Large intestine (tissue), 3 donors: ENCODE data around the gene LAMTOR1. TPM values are rescaled to one million over a fixed set of nuclear protein-coding genes. Genes with fewer than 3 reads are reported as not detected.

ENCODE experiments used
- DNase-seq, 2 donors: peaks; one replicate each; pipeline versions ENCODE4 v3.0.0 to v3.0.0-alpha.2; 2013
- H3K27ac ChIP-seq: one replicate; pipeline ENCODE4 v1.5.1; 2013; ENCODE audit warnings: low read length
- H3K27me3 ChIP-seq: 2 replicates; pipeline ENCODE4 v1.6.1; 2013; ENCODE audit warnings: low read length; ENCODE audit not compliant: control insufficient read depth, insufficient read depth
- H3K36me3 ChIP-seq: 2 replicates; pipeline ENCODE4 v1.6.1; 2013; ENCODE audit warnings: low read length; ENCODE audit not compliant: control insufficient read depth, insufficient read depth
- H3K4me1 ChIP-seq: one replicate; pipeline ENCODE4 v1.6.1; 2013; ENCODE audit warnings: low read length; ENCODE audit not compliant: control insufficient read depth, insufficient read depth
- H3K4me3 ChIP-seq: one replicate; pipeline ENCODE4 v1.5.1; 2013; ENCODE audit warnings: low read length
- H3K9me3 ChIP-seq: one replicate; pipeline ENCODE4 v1.6.1; 2013; ENCODE audit warnings: mild to moderate bottlenecking, low read depth, low read length, moderate library complexity; ENCODE audit not compliant: control insufficient read depth
- WGBS: methylation state at CpG from one replicate; pipeline ENCODE4 v1.1.5; 2013; ENCODE audit warnings: low lambda C conversion rate; ENCODE audit not compliant: insufficient coverage; 5-methylcytosine and 5-hydroxymethylcytosine counted together
- polyA plus RNA-seq: library from polyadenylated mRNA; unstranded; fragments of 120-200 nt; gene quantifications from one replicate; pipeline ENCODE4 v1.2.1, GENCODE V29; 2013

LAMTOR1 gene
- polyA plus RNA-seq, 1 donor = 114 TPM

DNA sequence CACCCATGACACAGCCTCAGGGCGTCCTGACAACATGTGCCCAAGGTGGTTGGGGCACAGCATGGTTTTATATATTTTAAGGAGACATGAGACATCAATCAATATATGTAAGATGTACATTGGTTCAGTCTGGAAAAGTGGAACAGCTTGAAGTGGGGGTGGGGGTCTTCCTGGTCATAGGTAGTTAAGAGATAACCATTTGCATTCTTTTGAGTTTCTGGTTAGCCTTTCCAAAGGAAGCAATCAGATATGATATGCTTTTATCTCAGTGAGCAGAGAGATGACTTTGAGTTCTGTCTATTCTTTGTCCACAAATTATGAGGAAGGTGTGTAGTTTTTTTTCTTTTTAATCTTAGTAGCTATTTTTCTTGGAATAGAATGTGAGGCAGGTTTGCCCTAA, 19.5 kb upstream of the LAMTOR1 start:
- peaks cover 3% of the 10 kb centered on the region for H3K9me3 ChIP-seq
- WGBS = no CpG with 5 or more reads among the region's 1 CpG
- H3K4me1 ChIP-seq = no peaks in the 10 kb centered on the region
- H3K36me3 ChIP-seq = no peaks in the 10 kb centered on the region
- DNase-seq = no peak
- no peak overlapping the region for H3K4me3 ChIP-seq
- H3K27me3 ChIP-seq = no peaks in the 10 kb centered on the region
- no peak overlapping the region for H3K27ac ChIP-seq

GRCh38 chr11:72120930-72121329, 17.8 kb upstream of the LAMTOR1 start:
- Histone ChIP-seq H3K36me3 (no peaks in the 10 kb centered on the region), H3K4me3 (no peak overlapping the region), H3K27ac (no peak overlapping the region), H3K27me3 (no peaks in the 10 kb centered on the region), H3K4me1 (no peaks in the 10 kb centered on the region), H3K9me3 (peaks cover 3% of the 10 kb centered on the region)
- DNase-seq = no peak
- WGBS = no CpG with 5 or more reads among the region's 2 CpGs

- H3K27me3 ChIP-seq = no peaks in the 10 kb centered on the region
- no peaks in the 10 kb centered on the region for H3K4me1 ChIP-seq
- no peaks in the 10 kb centered on the region for H3K36me3 ChIP-seq
- no peak overlapping the region for H3K27ac ChIP-seq
- WGBS = 92% methylated on average over 2 of the region's 6 CpGs
- peaks cover 3% of the 10 kb centered on the region for H3K9me3 ChIP-seq
- no peak overlapping the region for H3K4me3 ChIP-seq
- no peak for DNase-seq
Measured at GRCh38 chr11:72119198-72119597, 16.1 kb upstream of the LAMTOR1 start.

- H3K4me1 ChIP-seq = peaks cover 10% of the 10 kb centered on the region
- H3K9me3 ChIP-seq = no peaks in the 10 kb centered on the region
- H3K27me3 ChIP-seq = no peaks in the 10 kb centered on the region
- H3K36me3 ChIP-seq = no peaks in the 10 kb centered on the region
- WGBS = 86% methylated on average over 1 of the region's 6 CpGs
- DNase-seq = no peak
- no peak overlapping the region for H3K27ac ChIP-seq
- H3K4me3 ChIP-seq = no peak overlapping the region
Measured at GRCh38 chr11:72116019-72116755, 13.1 kb upstream of the LAMTOR1 start.

- WGBS = no CpG with 5 or more reads among the region's 1 CpG
- peaks cover 10% of the 10 kb centered on the region for H3K4me1 ChIP-seq
Measured at GRCh38 chr11:72114570-72114969, 11.5 kb upstream of the LAMTOR1 start.

DNA sequence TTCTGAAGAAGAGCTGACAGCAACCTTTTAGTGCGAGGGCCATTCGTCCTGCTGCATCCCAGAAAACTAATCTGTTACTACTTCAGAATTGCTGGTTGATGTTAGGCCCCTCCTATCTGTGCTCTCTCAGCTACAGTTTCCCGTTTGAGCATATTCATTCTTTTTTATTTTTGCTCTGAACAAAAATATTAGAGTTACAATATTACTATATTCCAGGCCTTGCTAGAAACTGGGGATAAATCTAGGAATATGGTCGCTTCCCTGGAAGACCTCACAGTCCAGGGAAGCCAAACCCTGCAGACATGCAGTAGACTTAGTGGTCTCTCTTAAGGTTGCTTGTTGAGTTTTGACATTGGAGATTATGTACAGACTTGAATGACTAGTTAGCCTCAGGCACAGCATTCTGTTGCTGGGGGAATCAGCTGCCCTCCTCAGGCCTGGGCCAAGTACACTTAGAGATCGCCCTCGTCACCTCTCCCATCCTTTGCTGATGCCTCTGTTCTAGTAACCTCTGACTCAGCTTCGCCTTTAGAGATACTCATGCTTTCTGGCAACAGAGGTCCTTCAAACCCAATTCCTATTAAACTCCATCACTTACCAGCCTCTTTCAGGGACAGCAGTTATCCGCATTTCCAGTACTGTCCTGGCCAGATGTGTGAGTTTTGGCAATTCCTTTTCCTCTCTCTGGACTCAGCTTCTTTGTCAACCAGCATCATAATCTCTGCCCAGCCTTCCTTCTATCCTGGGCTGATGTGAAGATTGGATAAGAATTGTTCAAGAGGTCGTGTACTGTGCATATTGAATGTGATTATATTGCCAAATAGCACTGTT, 10.1 kb upstream of the LAMTOR1 start:
- H3K4me3 ChIP-seq = peak overlapping the region; percentile 57
- no CpG with 5 or more reads among the region's 9 CpGs for WGBS

More at GRCh38 chr11:72114570-72114969, 11.5 kb upstream of the LAMTOR1 start:
- H3K27ac ChIP-seq = no peak overlapping the region
- H3K27me3 ChIP-seq = no peaks in the 10 kb centered on the region
- H3K9me3 ChIP-seq = no peaks in the 10 kb centered on the region
- H3K4me3 ChIP-seq = no peak overlapping the region
- DNase-seq = no peak
- H3K36me3 ChIP-seq = peaks cover 9% of the 10 kb centered on the region

GRCh38 chr11:72112143-72112977, 9.3 kb upstream of the LAMTOR1 start, which contains the start of gene ANAPC15:
Gene ANAPC15, minus strand, starts transcription at chr11:72112695. Its CDS starts 1,419 bp downstream, at chr11:72111276.
- Histone ChIP-seq H3K36me3 (peaks cover 18% of the 10 kb centered on the region), H3K9me3 (no peaks in the 10 kb centered on the region)

More for the DNA sequence above, 10.1 kb upstream of the LAMTOR1 start:
- peak in 1 of 2 donors; percentile 17 for DNase-seq
- Histone ChIP-seq H3K9me3 (no peaks in the 10 kb centered on the region), H3K36me3 (peaks cover 18% of the 10 kb centered on the region), H3K4me1 (peaks cover 10% of the 10 kb centered on the region), H3K27me3 (no peaks in the 10 kb centered on the region), H3K27ac (peak overlapping the region; percentile 98)

GRCh38 chr11:72111300-72112142, 8.4 kb upstream of the LAMTOR1 start:
- WGBS = no CpG with 5 or more reads among the region's 10 CpGs
- H3K9me3 ChIP-seq = no peaks in the 10 kb centered on the region
- DNase-seq = no peak

More at GRCh38 chr11:72112143-72112977, 9.3 kb upstream of the LAMTOR1 start, which contains the start of gene ANAPC15:
- no peaks in the 10 kb centered on the region for H3K27me3 ChIP-seq
- peaks cover 10% of the 10 kb centered on the region for H3K4me1 ChIP-seq
- peak; percentile 99 to 100 for DNase-seq
- 8% methylated on average over 2 of the region's 49 CpGs for WGBS
- peak within 1 kb of the TSS; percentile 98 for H3K27ac ChIP-seq
- H3K4me3 ChIP-seq = peak within 1 kb of the TSS; percentile 57

GRCh38 chr11:72105888-72106287, 2.8 kb upstream of the LAMTOR1 start, which contains the start of gene TOMT:
Gene TOMT, plus strand, starts transcription at chr11:72105924. Its CDS starts 28 bp downstream, at chr11:72105952.
- H3K27ac ChIP-seq = no peak within 1 kb of the TSS
- no peak within 1 kb of the TSS for H3K4me3 ChIP-seq
- H3K27me3 ChIP-seq = no peaks in the 10 kb centered on the region
- peaks cover 16% of the 10 kb centered on the region for H3K4me1 ChIP-seq
- H3K36me3 ChIP-seq = peaks cover 21% of the 10 kb centered on the region
- no peaks in the 10 kb centered on the region for H3K9me3 ChIP-seq
- WGBS = no CpG with 5 or more reads among the region's 14 CpGs
- no peak for DNase-seq

More at GRCh38 chr11:72111300-72112142, 8.4 kb upstream of the LAMTOR1 start:
- Histone ChIP-seq H3K4me3 (peak overlapping the region; percentile 57), H3K27me3 (no peaks in the 10 kb centered on the region), H3K4me1 (peaks cover 10% of the 10 kb centered on the region), H3K36me3 (peaks cover 18% of the 10 kb centered on the region), H3K27ac (peak overlapping the region; percentile 98)
